Kasumi-1 (cell line): ENCODE measurements around the gene AGTR2.
A peak's percentile ranks its signal among the peaks of the same experiment; 100 is the strongest.
"Not testable (repeated sequence)": the region's sequence is repeated elsewhere in the genome, so short reads cannot be mapped to it uniquely, and the experiment has no call there.

Experiments
- DNase-seq, 2 experiments: peaks; one replicate each; lab custom pipeline; 2025; lab: John Stamatoyannopoulos, UW

AGTR2 gene, protein sequence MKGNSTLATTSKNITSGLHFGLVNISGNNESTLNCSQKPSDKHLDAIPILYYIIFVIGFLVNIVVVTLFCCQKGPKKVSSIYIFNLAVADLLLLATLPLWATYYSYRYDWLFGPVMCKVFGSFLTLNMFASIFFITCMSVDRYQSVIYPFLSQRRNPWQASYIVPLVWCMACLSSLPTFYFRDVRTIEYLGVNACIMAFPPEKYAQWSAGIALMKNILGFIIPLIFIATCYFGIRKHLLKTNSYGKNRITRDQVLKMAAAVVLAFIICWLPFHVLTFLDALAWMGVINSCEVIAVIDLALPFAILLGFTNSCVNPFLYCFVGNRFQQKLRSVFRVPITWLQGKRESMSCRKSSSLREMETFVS

DNA sequence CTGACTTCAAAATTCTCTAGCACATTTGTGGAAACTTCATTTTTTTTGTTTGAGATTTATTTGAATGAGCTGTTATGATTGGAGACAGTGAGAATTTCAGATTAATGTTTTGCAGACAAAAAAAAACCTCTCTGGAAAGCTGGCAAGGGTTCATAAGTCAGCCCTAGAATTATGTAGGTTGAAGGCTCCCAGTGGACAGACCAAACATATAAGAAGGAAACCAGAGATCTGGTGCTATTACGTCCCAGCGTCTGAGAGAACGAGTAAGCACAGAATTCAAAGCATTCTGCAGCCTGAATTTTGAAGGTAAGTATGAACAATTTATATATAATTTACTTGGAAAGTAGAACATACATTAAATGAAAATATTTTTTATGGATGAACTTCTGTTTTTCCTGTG lies at the start of gene AGTR2:
Gene AGTR2 (plus strand): TSS at position 234 of the 400 bp plus-strand sequence. CDS start 1,537 bp downstream, outside the sequence.
- DNase-seq = no peak

DNA sequence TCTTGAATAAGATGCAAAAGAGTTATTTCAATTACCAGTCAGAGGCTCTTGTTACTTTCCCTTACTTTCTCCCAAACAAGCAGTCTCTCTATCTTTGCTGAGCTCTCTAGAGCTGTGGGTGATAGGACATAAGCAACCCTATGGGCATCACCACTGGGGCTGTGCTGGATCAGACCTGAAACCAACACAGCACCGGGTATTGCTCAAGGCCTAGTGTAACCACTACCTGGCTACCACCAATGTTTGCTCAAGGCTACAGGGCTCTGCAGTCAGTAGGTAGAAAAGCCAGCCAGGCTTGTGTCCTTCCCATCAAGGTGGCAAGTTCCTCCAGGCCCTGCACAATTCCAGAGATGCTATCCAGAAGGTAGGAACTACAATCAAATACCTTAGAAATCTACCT lies 35.3 kb upstream of the AGTR2 start:
- DNase-seq = no peak

DNA sequence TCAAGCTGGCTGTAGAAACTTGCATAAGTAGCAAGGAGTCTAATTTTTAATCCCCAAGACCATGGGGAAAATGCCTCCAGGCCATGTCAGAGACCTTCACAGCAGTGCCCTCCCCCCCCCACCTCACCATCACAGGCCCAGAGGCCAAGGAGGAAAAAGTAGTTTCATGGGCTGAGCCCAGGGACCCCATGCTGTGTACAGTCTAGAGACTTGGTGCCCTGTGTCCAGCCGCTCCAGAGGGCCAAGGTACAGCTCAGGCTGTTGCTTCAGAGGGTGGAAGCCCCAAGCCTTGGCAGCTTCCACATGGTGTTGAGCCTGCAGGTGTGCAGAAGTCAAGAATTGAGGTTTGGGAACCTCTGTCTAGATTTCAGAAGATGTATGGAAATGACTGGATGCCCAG lies 29.3 kb upstream of the AGTR2 start:
- not testable (repeated sequence) for DNase-seq

DNA sequence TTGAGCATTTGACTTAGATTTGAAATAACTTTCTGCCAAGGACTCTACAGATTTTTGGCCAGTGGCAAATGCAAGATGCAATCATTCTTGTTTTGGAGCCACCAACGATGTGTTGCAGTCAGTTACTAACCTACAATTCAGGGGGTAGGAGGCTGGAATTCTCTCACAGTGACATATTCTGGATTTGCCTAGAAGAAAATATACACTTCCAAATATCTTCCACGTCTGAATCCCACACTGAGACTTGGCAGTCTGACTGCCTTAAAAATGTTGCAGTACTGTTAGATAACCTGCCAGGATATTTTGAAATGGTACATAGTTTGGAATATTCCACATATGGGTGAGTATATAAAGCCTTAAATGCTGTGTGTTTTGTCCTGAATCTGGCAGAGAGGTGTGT lies 27.6 kb upstream of the AGTR2 start:
- DNase-seq = no peak

DNA sequence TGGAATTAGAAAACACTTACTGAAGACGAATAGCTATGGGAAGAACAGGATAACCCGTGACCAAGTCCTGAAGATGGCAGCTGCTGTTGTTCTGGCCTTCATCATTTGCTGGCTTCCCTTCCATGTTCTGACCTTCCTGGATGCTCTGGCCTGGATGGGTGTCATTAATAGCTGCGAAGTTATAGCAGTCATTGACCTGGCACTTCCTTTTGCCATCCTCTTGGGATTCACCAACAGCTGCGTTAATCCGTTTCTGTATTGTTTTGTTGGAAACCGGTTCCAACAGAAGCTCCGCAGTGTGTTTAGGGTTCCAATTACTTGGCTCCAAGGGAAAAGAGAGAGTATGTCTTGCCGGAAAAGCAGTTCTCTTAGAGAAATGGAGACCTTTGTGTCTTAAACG lies 2.4 kb downstream of the AGTR2 start:
- no peak for DNase-seq

DNA sequence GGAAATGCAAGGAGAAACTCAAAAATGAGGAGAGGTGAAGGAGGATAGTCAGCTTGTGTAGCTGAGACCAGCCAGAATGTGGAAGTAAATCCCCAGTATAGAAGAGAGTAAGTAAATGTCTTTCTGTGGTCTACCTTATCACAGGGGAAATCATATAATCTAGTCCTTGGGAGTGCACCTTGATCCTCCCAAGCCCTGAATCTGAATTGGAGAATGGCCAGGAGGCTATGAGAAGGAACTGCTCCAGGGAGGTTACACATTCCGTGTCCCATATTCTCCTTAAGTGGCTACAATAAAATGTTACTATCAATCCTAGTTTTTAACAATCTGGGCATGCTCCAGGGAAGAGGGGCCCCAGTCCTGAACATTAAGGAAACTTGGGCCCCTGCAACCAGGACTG lies 10.8 kb downstream of the AGTR2 start:
- DNase-seq = no peak

DNA sequence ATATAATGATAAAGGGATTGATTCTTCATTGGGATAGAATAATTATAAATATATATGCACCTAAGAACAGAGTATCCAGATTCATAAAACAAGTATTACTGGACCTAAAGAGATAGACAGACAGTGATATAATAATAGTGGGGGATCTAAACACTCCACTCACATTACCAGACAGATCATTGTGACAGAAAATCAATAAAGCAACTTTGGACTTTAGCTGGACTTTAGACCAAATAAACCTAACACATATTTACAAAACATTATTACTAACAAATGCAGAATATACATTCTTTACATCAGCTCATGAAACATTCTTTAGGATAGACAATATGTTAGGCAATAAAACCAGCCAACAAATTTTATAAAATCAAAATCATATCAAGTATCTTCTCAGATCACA lies 14.6 kb downstream of the AGTR2 start:
- no peak for DNase-seq

DNA sequence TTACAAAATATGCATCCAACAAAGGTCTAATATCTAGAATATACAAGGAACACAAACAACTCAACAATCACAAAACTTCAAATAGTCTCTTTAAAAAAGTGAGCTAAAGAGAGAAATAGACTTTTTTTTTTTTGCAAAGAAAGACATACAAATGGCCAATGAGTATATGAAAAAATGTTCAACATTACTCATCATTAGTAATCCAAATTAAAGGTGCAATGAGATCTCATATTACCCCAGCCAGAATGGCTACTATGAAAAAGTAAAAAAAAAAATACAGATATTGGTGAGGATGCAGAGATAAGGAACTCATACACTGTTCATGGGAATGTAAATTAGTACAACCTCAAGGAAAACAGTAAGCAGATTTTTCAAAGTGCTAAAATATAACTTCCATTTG lies 24.1 kb downstream of the AGTR2 start:
- no peak for DNase-seq

DNA sequence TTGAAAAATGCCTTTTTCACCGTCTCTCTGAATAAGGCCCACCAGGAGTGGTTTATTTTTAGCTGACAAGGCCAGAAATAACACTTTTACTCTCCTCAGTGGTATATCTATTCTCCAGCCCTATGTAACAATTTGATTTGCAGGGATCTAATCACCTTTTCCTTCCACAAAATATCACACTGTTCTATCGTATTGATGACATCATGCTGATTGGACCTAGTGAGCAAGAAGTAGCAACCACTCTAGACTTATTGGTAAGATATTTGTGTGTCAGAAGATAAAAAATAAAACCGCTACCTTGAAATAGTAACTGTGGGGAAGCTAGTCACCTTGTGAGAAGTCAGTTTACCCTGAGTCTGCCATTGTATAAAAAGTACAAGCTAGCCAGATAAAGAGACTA lies 27.7 kb downstream of the AGTR2 start:
- no peak for DNase-seq

DNA sequence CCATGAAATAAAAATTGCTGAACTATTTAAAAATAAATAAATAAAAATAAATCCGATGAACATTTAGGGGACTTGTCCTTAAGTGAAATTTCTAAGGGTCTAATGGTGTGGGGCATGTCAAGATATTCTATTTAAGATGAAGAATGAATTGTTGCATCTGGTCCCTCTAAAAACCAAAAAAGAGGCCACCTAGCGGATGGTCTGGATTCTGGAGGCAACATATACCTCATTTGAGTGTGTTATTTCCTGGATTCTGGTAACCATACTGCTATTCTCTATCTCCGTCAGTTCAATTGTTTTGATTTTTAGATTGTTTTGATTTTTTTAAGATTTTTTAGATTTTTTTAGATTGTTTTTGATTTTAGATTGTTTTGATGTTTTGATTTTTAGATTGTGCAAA lies 28.3 kb downstream of the AGTR2 start:
- no peak for DNase-seq

DNA sequence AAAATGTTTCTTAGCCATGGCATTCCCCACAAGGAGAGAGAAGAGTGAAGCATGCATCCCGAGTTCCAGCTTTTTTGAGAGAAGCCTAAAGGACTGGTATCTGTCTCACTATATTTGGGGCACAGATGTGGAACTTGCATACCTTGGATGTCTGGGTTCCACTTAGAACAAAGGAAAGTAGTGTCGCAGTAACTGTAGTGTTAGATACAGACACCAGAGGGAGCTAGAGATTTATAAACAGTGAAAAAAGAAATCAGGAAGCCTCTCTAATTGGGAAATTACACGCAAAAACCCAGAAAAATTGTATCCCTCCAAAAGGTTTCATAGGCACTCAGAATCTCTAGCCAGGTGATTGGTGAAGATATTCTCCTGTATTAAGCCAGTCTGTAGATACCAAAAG lies 34.4 kb downstream of the AGTR2 start:
- peak; percentile 31 to 42 for DNase-seq

DNA sequence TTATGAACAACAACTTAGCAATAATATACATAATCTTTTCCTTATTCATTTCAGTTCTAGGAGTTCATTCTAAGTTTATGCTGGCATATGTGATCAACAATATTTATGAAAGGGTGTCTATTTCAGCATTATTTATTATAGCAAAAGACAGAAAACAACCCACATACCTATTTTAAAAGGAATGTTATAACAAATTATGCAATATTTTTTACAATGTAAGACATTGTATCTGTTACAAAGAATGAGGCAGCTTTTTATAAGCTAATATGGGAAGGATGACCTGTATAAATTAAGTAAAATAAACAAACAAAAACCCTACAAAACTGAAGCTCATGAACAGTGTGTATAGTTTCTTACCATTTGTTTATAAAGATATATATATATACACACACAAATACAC lies 42.7 kb downstream of the AGTR2 start:
- DNase-seq = no peak

DNA sequence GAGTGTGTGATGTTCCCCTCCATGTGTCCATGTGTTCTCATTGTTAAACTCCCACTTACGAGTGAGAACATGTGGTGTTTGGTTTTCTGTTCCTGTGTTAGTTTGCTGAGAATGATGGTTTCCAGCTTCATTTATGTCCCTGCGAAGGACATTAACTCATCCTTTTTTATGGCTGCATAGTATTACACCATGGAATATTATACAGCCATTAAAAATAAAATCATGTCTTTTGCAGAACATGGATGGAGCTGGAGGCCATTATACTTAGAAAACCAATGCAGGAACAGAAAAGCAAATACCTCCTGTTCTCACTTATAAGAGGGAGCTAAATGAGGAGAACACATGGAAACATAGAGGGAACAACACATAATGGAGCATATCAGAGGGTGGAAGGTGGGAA lies 46.5 kb downstream of the AGTR2 start:
- DNase-seq = not testable (repeated sequence)
